HG03565 (cell line): ENCODE measurements around the gene PPP2R2D.
A peak's percentile ranks its signal among the peaks of the same experiment; 100 is the strongest.
"Not testable (repeated sequence)": the region's sequence is repeated elsewhere in the genome, so short reads cannot be mapped to it uniquely, and the experiment has no call there.

Experiments used
- ATAC-seq: cut with Tn5 transposase; IDR thresholded peaks from one replicate; pipeline ENCODE4 v1.9.1; 2021; ENCODE audit warnings: mild to moderate bottlenecking, moderate library complexity; ENCODE audit not compliant: unreplicated experiment

PPP2R2D gene

DNA sequence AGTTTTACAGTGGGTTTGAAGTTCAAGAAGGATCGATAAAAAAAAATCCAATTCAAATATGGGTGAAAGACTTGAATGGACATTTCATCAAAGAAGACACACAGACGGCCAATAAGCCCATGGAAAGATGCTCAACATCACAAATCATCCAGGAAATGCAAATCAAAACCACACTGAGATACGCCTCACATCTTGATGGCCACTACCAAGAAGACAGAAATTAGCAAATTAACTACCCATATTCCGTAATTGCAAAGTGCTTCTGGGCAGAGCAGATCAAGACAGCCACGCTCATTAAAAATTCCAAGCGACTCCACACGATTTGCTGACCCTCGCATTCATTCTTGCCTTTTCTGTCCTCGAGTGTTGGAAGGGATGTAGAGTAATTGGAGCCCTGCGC lies 34.1 kb upstream of the PPP2R2D start:
- no peak for ATAC-seq

DNA sequence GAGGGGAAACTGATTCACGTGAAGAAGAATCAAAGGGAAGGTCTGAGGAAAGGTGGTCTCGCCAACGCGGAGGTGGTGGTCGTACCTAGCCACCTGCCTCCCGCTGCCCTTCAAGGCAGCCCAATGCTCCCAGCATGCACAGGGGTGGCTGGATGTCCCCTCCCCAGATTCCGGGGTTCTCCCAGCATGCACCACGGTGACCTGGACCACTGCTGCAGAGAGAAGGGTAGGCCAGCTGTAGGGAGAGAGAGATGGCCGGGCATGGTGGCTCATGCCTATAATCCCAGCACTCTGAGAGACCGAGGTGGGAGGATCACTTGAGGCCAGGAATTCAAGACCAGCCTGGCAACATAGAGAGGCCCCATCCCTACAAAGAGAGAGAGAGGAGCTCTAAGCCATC lies 32.4 kb upstream of the PPP2R2D start:
- ATAC-seq, result no peak

DNA sequence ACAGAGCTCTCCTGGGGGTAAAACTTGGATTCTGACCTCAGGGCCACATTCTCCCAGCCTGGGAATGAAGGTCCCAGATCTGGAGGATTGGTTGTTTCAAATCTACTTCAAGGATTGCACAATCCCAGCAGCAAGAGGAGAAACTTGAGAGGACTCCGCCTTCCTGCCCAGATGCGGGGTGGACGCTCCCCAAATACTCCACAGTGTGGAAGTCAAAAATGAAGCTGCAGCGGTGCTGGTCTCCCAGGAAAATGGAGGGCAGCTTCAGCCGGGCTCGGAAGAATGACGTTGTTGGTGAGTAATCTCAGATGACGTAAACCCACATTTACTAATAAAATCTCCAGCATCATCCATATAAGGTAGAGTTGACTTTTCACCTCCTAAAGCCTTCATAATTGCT lies 31.5 kb upstream of the PPP2R2D start:
- ATAC-seq, result no peak

DNA sequence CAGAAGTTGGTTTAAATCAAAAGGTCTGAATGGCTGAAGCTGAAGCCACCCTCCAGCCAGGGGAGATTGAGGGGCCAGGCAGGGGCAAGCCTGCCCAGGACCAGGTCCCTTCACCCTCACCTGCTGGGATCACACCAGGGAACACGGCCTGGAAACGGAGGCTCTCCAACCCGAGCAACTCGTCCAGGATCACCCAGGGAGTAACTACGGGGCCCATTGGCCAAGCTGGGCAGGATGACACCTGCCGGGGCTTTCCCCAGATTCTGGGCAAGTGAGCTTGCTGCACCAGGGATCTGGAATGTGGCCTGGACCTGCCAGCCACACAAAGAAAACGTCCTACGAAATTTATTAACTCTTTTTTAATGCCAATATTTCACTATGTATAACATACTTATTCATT lies 30.4 kb upstream of the PPP2R2D start:
- no peak for ATAC-seq

- no peak for ATAC-seq
Observed at GRCh38 chr10:131870831-131871672, 29.8 kb upstream of the PPP2R2D start.

DNA sequence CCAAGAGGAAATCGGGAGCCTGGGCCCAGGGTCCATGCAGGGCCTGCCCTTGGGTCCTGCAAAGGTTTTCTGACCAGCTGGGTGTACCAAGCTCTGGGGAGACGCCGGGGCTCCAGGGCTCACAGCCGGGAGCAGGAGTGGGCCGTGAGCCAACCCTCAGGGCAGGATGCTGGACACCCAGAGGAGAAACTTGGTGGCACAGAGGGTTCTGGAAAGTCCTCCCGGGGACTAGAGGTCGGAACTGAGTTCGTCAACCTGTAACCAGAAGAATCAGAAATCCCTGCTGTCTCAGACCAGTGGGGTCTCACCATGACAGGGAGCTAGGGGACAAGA lies 29.2 kb upstream of the PPP2R2D start:
- no peak for ATAC-seq

- ATAC-seq, result no peak
Observed at GRCh38 chr10:131872011-131872826, 28.6 kb upstream of the PPP2R2D start.

GRCh38 chr10:131872827-131873375 lies 27.9 kb upstream of the PPP2R2D start:
- ATAC-seq, result no peak

DNA sequence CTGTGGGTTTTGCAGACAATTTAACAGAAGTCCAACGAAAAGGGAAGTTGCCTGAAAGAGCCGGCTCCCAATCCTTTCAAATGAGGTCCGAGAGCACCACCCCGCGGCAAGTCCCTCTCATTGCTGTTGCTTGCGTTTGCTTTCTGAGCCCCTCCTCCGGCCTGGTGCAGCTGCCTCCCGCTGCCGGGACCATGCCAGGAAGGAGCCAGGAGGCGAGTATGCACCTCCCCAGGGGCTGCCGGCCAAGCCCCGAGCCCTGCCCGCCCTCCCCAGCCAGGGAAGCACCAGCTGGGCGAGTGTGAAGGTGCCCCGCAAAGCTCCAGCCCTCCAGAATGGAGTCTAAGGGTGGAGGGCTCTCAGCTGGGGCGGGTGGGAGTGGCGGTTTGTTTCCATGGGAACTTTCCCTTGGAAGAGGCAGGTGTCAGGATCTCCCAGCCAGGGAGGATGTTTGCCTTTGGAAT lies 25.8 kb upstream of the PPP2R2D start:
- ATAC-seq, result peak; percentile 77

DNA sequence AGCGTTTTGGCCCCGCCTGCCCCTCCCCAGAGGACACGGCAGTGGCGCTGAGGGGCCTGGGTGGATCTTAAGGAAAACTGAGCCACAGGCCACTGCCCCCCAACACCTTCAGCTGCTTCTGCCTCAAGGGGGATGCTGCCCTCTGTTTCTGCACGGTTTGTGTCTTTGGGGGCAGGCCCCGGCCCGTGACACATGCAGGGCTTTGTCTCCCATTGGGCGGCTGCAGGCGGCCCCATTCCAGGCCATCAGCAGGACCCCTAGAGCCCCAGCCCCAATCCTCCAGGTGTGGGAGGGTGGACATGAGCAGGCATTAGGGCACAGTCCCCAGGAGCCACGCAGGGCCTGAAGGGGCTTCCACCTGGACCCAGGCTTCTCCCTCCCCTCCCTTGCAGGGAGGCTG lies 25.3 kb upstream of the PPP2R2D start:
- ATAC-seq, result no peak

- ATAC-seq, result no peak
Observed at GRCh38 chr10:131876017-131876416, 24.8 kb upstream of the PPP2R2D start.

DNA sequence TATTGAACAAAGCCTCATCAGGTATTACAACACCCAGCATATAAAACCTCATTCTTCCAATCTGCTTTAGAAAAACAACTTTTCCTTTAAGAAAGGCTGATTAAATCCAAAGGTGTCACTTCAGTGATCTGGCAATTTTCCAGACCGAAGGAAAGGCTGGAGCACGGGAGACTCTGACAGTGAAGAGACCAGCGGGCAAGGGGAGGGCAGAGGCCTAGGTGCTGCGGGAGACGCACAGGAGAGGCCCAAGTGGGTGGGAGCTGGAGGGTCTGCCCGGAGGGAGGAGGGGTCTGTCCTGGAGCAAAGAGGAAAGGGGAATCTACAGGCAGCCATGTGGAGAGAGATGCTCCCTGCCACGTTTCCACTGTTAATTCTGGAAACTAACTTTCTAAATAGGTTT lies 24.3 kb upstream of the PPP2R2D start:
- no peak for ATAC-seq

GRCh38 chr10:131880016-131880590 lies 20.7 kb upstream of the PPP2R2D start:
- no peak for ATAC-seq

GRCh38 chr10:131881104-131881880 lies 19.5 kb upstream of the PPP2R2D start:
- ATAC-seq, result no peak

DNA sequence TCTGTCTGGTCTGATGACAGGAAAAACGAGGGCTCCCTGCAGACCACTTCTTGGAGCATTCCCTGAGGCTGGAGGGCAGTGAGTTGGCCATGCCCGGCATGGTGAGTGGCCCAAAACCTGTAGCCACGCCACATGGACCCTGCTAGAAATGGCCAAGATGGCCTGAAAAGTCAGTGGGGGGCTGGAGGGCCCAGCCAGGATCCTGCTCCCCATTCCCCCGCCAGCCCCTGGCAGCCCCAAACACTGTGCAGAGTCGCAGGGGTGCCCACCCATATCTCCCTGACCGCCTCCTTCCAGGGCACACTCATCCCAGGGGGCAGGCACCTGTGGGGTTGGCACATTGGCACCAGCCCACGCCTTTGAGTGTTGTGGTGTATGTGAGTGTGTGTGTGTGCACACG lies 18.7 kb upstream of the PPP2R2D start:
- no peak for ATAC-seq

DNA sequence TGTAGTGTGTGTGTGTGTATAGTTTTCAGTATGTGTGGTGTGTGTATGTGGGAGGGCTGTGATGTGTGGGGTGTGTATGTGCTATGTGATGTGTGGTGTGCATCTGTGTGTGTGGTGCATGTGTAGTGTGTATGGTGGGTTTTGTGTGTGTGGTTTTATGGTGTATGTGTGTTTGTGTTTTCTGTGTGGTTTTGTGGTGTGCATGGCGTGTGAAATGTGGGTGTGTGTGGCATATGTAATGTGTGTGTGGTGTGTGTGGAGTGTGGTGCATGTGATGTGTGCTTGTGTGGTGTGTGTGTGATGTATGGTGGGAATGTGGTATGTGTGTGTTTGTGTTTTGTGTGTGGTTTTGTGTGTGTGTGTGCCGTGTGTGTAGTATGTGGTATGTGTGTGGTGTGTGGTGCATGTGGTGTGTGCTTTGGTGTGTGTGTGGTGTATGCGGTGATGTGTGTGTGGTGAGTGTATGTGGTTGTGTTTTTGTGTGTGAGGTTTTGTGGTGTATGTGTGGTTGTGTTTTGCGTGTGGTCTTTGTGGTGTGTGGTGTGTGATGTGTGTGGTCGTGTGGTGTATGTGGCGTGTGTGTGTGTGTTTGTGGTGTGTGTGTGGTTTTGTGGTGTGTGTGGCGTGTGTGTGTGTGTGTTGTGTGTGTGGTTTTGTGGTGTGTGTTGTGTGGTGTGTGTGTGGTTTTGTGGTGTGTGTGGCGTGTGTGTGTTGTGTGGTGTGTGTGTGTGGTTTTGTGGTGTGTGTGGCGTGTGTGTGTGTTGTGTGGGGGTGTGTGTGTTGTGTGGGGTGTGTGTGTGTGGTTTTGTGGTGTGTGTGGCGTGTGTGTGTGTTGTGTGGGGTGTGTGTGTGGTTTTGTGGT lies 18.0 kb upstream of the PPP2R2D start:
- ATAC-seq, result no peak

DNA sequence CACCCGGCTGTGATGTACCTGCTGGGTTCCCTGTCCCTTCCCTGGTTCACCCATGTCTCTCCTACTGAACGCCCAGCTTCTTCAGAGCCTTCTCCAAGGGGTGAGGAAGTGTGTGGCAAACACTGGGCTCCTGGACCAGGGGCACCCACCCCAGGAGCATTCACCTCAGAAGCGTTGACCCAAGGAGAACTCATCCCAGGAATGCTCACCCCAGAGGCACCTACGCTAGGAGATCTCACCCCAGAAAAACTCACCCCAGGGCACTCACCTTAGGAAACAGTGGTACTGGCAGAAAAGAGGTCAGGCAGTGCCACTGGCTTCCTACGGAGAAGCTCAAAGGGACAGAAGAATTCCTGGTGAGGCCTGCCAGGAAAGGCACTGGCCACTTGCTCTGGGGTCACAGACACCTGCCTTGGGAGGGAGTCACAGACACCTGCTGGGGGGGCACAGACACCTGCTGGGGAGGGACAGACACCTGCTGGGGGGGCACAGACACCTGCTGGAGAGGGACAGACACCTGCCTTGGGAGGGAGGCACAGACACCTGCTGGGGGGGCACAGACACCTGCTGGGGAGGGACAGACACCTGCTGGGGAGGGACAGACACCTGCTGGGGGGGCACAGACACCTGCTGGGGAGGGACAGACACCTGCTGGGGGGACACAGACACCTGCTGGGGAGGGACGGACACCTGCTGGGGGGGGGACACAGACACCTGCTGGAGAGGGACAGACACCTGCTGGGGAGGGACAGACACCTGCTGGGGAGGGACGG lies 17.0 kb upstream of the PPP2R2D start:
- not testable (repeated sequence) for ATAC-seq

DNA sequence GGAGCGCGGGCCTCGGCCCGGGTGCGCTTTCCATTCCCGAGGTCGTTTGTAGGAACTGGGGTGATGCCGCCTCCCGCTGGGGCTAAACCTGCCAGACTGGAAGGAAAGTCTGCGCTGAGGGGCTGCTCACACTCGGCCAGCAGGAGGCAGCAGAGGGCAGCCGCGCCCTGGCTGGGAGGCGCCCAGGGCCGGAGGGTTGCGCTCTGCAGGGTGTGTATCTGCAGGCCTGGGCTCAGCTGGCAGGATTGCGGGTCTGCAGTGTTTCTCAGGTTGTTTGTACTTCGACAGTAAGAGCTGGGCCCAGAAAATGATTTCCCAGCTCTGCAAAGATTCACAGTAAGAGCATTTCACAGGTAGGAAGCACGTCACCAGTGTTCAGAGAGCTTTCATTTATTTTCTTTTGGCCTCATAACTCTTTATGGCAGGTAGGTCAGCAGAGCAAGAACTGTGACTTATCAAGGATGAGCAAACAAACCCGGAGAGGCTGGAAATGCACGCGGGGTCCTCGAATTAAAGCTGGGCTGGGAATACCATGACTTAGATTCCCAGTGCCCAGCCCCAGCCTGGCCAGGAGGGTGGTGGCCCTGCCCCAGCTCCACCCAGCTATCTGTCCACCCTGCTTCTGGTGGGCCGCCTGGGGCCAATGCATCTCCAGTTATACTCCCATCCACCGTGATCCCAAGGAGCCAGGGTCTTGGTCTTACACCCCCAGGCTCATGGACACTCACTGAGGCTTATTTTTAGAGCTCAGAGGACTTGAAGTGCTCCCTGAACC lies 15.2 kb upstream of the PPP2R2D start:
- ATAC-seq, result peak; percentile 94
